HEK293 (cell line): ENCODE results near the gene ZNF469.

Experiments used
- ZNF23 ChIP-seq: fragments of 450-650 bp; formaldehyde crosslinking; IDR thresholded peaks from 2 replicates; pipeline ENCODE4 v1.5.1; 2016; ENCODE audit warnings: missing biosample characterization, missing genetic modification characterization, borderline replicate concordance
- ZNF558 ChIP-seq: fragments of 450-650 bp; formaldehyde crosslinking; IDR thresholded peaks from 2 replicates; pipeline ENCODE4 v1.5.1; 2016; ENCODE audit warnings: missing biosample characterization, missing genetic modification characterization
- TF ChIP-seq, protein P1 (sequence below): fragments of 450-650 bp; formaldehyde crosslinking; IDR thresholded peaks from 2 replicates; pipeline ENCODE4 v1.5.1; 2016; ENCODE audit warnings: missing biosample characterization, missing genetic modification characterization

- TF ChIP-seq ZNF558 (tag by site-specific recombination) (no peak), ZNF23 (tag by site-specific recombination) (no peak)
- TF ChIP-seq, protein P1, sequence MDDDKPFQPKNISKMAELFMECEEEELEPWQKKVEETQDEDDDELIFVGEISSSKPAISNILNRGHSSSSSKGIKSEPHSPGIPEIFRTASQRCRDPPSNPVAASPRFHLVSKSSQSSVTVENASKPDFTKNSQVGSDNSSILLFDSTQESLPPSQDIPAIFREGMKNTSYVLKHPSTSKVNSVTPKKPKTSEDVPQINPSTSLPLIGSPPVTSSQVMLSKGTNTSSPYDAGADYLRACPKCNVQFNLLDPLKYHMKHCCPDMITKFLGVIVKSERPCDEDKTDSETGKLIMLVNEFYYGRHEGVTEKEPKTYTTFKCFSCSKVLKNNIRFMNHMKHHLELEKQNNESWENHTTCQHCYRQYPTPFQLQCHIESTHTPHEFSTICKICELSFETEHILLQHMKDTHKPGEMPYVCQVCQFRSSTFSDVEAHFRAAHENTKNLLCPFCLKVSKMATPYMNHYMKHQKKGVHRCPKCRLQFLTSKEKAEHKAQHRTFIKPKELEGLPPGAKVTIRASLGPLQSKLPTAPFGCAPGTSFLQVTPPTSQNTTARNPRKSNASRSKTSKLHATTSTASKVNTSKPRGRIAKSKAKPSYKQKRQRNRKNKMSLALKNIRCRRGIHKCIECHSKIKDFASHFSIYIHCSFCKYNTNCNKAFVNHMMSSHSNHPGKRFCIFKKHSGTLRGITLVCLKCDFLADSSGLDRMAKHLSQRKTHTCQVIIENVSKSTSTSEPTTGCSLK (tag by site-specific recombination), result no peak
Measured at GRCh38 chr16:88413231-88413630, 30.5 kb downstream of the ZNF469 start.
